ENCODE results near the gene ST3GAL3.

The ST3GAL3 gene

DNA sequence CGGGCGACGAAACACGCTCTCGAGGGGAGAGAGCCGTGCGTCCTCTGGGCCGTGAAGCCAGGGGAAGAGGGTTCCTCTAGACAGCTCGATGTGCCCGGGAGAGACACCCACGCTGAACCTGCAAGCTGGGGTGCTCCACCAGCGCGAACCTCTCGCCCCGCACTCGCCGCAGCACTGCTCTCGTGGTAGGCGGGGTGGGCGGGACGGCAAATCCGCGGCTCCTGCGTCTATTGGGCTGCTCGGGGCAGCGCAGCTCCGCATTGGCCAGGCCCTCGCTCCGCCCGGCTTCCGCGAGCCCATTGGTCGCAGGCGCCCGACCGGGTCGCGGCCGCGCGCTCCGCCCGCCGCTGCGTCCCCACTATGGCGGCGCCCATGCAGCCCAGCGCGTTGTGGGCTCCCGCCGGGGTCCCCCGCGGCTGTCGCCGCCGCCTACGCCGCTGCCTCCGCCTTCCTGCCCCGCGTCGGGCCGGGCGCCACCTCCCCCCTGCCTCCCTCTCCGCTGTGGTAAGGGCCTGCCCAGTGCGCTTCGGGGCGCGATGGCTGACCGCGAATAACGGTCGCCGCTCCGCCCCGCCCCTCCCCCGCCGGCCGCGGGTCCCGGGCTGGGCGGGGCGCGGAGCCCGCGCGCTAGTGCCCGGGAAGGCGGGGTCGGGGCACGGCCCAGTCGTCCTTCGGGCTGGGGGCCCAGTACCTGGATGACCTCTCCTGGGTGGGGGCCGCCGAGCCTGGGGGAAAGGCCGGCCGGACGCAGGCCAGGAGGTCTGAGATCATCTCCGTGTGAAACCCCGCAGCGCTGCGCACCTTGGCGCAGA is at the start of gene ST3GAL3:
Gene ST3GAL3 (plus strand): TSS at position 347 of the 812 bp plus-strand sequence. CDS start 28,727 bp downstream, outside the sequence.
- DNase-seq (ENCODE audit: low read depth in 4 of 4, low spot score in 1 of 4) = peak; percentile 74 to 95 (median 88)

- no peak for DNase-seq (ENCODE audit: low read depth in 4 of 4, low spot score in 1 of 4)
Measured at GRCh38 chr1:43659212-43660166, 47.8 kb upstream of the ST3GAL3 start.

GRCh38 chr1:43660355-43660754 is 47.0 kb upstream of the ST3GAL3 start:
- DNase-seq (ENCODE audit: low read depth in 4 of 4, low spot score in 1 of 4) = no peak

DNA sequence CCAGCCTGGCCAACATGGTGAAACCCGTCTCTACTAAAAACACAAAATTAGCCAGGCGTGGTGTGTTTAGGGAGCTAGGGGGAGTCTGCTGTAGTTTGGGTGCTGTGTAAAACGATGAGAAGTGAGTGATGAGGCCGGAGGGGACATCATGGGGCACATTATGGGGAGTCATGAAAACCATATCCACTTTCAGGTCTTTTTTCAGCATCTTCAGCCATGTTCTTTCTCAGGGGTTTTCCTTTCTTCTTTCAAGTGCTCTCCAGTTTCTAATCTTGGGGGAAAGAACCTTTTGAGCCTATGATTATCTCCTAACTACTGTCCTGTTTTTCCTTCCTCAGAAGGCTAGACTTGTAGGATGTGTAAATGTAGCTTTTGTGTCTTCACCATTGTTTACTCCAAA is 43.0 kb upstream of the ST3GAL3 start:
- no peak for DNase-seq (ENCODE audit: low read depth in 4 of 4, low spot score in 1 of 4)

DNA sequence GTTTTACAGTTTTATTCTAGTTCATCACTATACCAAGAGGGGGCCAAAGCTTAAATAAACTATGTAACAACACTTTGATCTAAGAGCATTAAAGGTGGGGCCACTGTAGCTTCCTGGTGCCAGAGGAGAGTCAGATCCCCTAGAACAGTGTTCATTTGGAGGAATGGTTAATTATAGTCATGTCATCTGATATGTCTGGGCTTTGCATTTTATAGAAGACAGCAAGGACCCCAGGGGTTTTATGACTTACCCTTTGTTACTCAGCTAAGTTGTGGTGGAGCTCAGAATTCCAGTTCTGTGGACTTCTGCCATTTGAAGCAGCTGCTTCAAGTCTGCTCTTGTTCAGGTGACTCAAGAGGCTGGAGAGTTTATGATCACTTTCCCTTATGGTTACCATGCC is 40.7 kb upstream of the ST3GAL3 start:
- DNase-seq (ENCODE audit: low read depth in 4 of 4, low spot score in 1 of 4) = no peak

- DNase-seq (ENCODE audit: low read depth in 4 of 4, low spot score in 1 of 4) = no peak
Measured at GRCh38 chr1:43668956-43669355, 38.4 kb upstream of the ST3GAL3 start.

- DNase-seq (ENCODE audit: low read depth in 4 of 4, low spot score in 1 of 4) = no peak
Measured at GRCh38 chr1:43669878-43670277, 37.5 kb upstream of the ST3GAL3 start.

DNA sequence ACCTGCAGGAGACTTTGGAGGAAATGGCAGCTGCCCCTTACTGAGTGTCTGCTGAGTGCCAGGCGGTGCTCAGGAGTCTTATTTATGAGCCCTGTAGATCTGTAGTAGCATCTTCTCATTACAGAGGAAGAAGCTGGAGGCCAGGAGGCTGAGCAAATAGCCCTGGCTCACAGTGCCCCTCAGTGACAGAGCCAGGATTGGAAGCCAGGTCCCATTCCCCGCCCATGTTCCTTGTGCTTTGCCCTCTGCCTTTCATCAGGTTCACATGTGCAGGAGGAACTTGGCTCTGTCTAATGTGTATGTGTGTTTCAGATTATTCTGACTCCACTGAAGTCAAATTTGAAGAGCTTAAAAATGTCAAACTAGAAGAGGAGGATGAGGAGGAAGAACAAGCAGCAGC is 36.1 kb upstream of the ST3GAL3 start:
- no peak for DNase-seq (ENCODE audit: low read depth in 4 of 4, low spot score in 1 of 4)

DNA sequence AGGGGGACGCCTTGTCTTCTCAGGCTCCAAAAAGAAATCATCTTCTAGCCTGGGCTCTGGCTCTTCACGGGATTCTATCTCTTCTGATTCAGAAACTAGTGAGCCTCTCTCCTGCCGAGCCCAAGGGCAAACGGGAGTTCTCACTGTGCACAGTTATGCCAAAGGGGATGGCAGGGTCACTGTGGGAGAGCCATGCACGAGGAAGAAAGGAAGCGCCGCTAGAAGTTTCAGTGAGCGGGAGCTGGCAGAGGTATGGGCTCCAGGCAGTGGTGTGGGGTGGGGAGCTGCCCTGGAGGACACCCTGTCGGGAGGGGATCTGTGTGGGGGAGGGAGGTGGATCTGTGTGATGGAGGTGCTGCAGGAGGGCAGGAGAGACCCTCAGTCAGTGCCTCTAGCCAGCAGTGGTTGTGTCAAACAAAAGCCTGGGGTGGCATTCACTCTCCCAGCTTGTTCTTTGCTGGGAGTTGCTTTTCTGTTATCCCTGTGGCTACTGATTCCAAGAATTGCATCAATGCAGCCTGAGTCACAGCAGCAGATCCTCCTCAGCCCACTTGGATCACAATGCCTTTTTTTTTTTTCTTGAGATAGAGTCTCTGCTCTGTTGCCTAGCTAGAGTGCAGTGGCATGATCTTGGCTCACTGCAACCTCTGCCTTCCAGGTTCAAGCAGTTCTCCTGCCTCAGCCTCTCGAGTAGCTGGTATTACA is 35.6 kb upstream of the ST3GAL3 start:
- DNase-seq (ENCODE audit: low read depth in 4 of 4, low spot score in 1 of 4) = no peak

GRCh38 chr1:43673261-43673660 is 34.1 kb upstream of the ST3GAL3 start:
- no peak for DNase-seq (ENCODE audit: low read depth in 4 of 4, low spot score in 1 of 4)

- no peak for DNase-seq (ENCODE audit: low read depth in 4 of 4, low spot score in 1 of 4)
Measured at GRCh38 chr1:43678940-43679339, 28.4 kb upstream of the ST3GAL3 start.

- DNase-seq (ENCODE audit: low read depth in 4 of 4, low spot score in 1 of 4) = no peak
Measured at GRCh38 chr1:43683560-43683959, 23.8 kb upstream of the ST3GAL3 start.

- DNase-seq (ENCODE audit: low read depth in 4 of 4, low spot score in 1 of 4) = no peak
Measured at GRCh38 chr1:43686801-43687200, 20.5 kb upstream of the ST3GAL3 start.

DNA sequence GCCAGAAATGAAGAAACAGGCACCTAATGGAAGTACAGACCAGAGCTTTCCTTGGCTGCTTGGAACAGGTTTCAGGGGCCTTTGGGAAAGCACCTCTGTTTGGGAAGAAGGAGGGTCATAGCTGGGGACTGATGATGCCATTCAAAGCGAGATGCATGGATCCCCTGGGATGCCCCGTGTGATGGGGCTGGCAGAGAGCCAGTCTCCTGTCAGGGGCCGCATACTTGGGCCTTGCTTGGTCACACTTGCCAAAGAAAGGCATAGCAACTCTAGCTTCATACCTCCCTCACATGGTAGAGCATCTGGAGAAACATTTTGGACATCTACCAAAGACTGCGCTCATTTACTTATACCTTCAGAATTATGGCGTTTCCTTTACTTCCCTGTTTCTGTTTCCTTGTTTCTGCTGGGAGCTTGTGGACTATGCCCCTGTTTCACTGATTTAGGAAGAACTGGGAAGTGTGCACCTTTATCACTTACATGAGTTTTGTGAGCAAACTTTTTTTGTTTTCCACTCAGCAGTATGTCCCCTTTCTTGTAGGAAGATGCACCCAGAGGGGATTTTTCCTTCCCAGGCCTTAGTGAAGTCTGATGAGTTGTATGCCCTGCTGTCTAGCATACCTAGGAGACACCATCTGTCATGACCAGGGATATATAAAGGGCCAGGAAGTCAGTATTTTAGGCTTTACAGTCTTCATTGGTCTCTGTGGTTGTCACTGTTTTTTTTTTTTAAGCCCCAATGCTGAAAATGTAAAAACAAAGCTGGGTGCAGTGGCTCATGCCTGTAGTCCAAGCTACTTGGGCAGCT is 19.8 kb upstream of the ST3GAL3 start:
- DNase-seq (ENCODE audit: low read depth in 4 of 4, low spot score in 1 of 4) = no peak

- no peak for DNase-seq (ENCODE audit: low read depth in 4 of 4, low spot score in 1 of 4)
Measured at GRCh38 chr1:43688109-43688387, 19.3 kb upstream of the ST3GAL3 start.

- DNase-seq (ENCODE audit: low read depth in 4 of 4, low spot score in 1 of 4) = no peak
Measured at GRCh38 chr1:43688594-43689000, 18.7 kb upstream of the ST3GAL3 start.

GRCh38 chr1:43689289-43689688 is 18.0 kb upstream of the ST3GAL3 start:
- DNase-seq (ENCODE audit: low read depth in 4 of 4, low spot score in 1 of 4) = no peak

DNA sequence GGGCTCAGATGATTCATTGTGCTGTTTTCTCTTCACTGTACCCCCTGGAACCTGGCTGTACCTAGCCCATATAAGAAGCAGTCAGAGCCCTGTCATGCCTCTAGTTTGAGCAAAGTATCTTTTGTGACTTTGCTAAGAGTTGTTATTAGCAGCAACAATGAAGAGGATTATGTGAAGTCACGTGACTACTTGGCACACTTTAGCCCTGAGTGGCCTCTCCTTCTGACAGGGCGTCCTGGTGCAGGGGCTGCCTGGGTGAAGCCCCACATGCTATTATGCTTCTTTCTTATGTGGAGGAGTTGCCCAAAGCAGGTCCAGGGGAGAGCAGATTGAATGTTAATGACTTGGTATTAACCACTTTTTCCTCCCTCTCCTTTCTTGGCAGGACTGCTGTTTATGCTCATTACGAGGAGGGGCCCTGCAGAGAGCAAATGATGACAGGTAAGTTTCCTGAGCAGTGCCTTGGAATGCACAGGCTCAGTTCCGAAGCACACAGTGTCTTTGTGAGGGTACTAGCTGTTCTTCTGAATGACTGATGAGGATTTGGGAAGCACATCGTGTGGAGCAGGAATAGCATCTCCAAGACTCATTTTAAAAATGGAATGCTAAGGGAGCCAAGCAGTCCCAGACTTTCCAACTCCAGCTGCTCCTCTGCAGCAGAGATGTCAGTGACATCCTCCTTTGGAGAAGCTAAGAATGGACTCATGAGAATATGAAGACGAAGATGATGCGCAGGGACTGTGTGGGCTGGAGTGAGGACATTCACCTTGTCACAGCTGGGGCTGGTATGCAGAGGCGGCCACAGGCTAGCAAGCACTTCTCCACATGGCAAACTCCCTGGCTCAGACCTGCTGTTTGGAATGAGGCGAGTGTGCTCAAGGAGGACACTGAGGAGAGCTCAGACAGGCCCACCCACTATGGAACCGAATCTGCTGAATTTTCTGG is 15.2 kb upstream of the ST3GAL3 start:
- DNase-seq (ENCODE audit: low read depth in 4 of 4, low spot score in 1 of 4) = no peak

GRCh38 chr1:43693371-43693770 is 14.0 kb upstream of the ST3GAL3 start:
- no peak for DNase-seq (ENCODE audit: low read depth in 4 of 4, low spot score in 1 of 4)

- DNase-seq (ENCODE audit: low read depth in 4 of 4, low spot score in 1 of 4) = no peak
Measured at GRCh38 chr1:43699281-43699680, 8.1 kb upstream of the ST3GAL3 start.

All from stimulated activated CD4-positive, alpha-beta T cell treated with anti-CD3 and anti-CD28 coated beads, Interleukin-1b, Interleukin-23, amount 100 ng/mL, for 24 hours (primary cell).